ENCODE results near the gene CATSPERD. TPM values are rescaled to one million over a fixed set of nuclear protein-coding genes. Genes with fewer than 3 reads are reported as not detected.

The CATSPERD gene
- total and polyA plus RNA-seq, 8 donors: 0.31 to 2.7 (median 1.2) TPM; not detected in 2

DNA sequence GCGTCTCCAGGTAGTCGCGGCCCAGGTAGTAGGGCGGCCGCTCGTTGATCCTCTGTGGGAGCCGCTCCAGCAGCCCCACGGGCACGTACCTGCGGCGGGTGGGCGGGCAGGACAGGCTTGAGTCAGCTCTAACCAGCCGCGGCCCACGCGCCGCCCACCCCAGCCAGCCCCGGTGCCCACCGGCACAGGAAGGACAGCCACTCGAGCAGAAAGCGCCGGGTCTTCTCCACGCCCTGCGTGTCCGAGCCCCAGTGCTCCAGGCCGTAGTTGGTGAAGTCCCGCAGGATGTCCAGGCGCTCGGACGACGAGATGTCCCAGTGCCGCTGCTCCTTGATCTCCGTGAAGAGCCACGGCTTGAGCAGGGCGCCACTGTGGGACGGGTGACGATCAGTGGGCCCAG is 65.0 kb downstream of the CATSPERD start:
- DNase-seq (peak in 1 of 4 donors; percentile 70), ATAC-seq (no peak)
- no peaks in the 10 kb centered on the region for H3K27me3 ChIP-seq
- no peak overlapping the region for H3K4me3 ChIP-seq
- H3K4me1 ChIP-seq: peaks cover 4 to 8% of the 10 kb centered on the region in 2 donors
- TF ChIP-seq, protein P1, sequence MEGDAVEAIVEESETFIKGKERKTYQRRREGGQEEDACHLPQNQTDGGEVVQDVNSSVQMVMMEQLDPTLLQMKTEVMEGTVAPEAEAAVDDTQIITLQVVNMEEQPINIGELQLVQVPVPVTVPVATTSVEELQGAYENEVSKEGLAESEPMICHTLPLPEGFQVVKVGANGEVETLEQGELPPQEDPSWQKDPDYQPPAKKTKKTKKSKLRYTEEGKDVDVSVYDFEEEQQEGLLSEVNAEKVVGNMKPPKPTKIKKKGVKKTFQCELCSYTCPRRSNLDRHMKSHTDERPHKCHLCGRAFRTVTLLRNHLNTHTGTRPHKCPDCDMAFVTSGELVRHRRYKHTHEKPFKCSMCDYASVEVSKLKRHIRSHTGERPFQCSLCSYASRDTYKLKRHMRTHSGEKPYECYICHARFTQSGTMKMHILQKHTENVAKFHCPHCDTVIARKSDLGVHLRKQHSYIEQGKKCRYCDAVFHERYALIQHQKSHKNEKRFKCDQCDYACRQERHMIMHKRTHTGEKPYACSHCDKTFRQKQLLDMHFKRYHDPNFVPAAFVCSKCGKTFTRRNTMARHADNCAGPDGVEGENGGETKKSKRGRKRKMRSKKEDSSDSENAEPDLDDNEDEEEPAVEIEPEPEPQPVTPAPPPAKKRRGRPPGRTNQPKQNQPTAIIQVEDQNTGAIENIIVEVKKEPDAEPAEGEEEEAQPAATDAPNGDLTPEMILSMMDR (IDR thresholded peaks at IDR 0.05): no peak
- peaks cover 0 to 76% of the 10 kb centered on the region in 2 donors for H3K36me3 ChIP-seq
- no peaks in the 10 kb centered on the region for H3K9me3 ChIP-seq
- intact Hi-C loops (cut with DNase I): no loop called here
- no peak overlapping the region for H3K27ac ChIP-seq

GRCh38 chr19:5786593-5787408 is 66.4 kb downstream of the CATSPERD start:
- no peak overlapping the region for H3K27ac ChIP-seq
- DNase-seq (no peak), ATAC-seq (no peak)
- peaks cover 0 to 76% of the 10 kb centered on the region in 2 donors for H3K36me3 ChIP-seq
- H3K4me1 ChIP-seq: peaks cover 4 to 8% of the 10 kb centered on the region in 2 donors
- no peak overlapping the region for H3K4me3 ChIP-seq
- H3K9me3 ChIP-seq: no peaks in the 10 kb centered on the region
- intact Hi-C loops (cut with DNase I): no loop called here
- H3K27me3 ChIP-seq: no peaks in the 10 kb centered on the region
- TF ChIP-seq, protein P1 (IDR thresholded peaks at IDR 0.05): no peak

DNA sequence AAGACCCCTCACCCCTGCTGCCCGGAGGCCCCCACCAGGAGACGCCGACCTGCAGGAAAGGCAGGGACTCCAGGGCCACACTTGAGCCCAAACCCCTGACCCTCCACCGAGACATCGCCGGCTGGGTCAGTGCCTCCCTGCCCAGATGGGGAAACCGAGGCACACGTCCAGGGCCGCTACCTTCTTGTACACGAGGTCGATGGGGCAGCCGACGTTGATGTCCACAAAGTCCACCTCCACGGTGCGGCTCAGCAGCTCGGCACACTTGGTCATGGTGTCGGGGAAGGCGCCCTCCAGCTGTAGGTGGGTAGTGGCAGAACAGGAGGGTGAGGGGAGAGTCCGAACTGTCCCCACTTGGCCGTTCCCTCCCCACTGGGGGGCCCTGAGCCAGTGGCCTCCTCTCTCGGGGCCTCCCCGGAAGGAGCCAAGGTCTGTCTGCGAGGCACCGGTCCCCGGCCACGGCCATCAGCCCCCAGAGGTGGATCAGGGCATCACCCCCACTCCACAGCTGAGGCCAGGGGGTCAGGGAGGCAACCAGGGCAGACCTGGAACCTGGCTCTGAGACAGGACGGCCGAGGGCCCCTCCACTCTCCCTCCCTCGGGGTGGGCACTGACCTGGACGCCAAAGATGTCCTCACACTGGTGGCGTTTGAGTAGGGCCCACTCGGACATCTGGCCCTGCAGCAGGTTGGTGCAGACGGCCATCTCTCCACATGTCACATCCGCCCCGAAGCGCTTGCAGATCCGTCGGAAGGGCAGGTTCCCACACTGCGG is 67.2 kb downstream of the CATSPERD start:
- intact Hi-C loops (cut with DNase I): no loop called here
- no peaks in the 10 kb centered on the region for H3K9me3 ChIP-seq
- H3K4me3 ChIP-seq: no peak overlapping the region
- no peak overlapping the region for H3K27ac ChIP-seq
- no peaks in the 10 kb centered on the region for H3K27me3 ChIP-seq
- H3K36me3 ChIP-seq: peaks cover 0 to 74% of the 10 kb centered on the region in 2 donors
- TF ChIP-seq, protein P1 (IDR thresholded peaks at IDR 0.05): no peak
- ATAC-seq (no peak), DNase-seq (peak in 1 of 4 donors; percentile 78)
- H3K4me1 ChIP-seq: peaks cover 4 to 8% of the 10 kb centered on the region in 2 donors

DNA sequence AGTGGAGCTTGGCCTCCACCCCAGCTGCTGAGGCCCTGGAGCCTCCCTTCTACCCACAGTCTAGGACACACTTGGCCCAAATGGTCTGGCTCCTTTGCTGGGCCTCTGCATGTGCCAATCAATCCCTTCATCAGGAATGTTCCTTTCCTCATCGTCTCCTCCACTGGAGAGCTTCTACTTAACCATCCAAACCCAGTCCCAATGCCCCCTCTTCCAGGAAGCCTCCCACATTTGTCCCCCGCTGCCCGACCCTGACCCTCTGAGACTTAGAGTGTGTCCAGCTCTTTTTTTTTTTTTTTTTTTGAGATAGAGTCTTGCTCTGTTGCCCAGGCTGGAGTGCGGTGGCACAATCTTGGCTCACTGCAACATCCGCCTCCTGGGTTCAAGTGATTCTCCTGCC is 68.0 kb downstream of the CATSPERD start:
- Histone ChIP-seq H3K36me3 (peaks cover 0 to 66% of the 10 kb centered on the region in 2 donors), H3K27ac (no peak overlapping the region), H3K27me3 (no peaks in the 10 kb centered on the region), H3K4me1 (peaks cover 4 to 8% of the 10 kb centered on the region in 2 donors), H3K4me3 (no peak overlapping the region), H3K9me3 (no peaks in the 10 kb centered on the region)
- TF ChIP-seq, protein P1 (IDR thresholded peaks at IDR 0.05): no peak
- intact Hi-C loops (cut with DNase I): no loop called here
- DNase-seq: no peak
- ATAC-seq: no peak

DNA sequence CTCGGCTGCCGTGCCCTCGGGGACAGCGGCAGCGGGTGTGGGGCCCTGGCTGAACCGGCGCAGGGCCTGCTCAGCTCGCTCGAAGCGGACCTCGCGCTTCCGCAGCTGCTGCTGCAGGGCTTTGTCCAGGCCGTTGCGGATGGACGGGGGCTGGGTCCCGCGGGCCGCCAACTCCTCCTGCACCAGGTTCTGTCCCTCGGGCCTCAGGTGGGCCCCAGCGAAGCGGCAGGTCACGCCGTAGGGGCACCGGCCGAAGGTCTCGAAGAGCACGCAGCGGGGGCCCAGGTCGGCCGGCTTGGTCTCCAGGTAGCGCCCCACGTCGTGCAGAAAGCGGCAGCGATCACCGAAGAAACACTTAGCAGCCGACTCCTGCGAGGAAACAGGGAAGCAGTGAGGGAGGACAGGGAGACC is 68.9 kb downstream of the CATSPERD start:
- H3K27me3 ChIP-seq: no peaks in the 10 kb centered on the region
- H3K4me3 ChIP-seq: no peak overlapping the region
- H3K9me3 ChIP-seq: no peaks in the 10 kb centered on the region
- H3K27ac ChIP-seq: no peak overlapping the region
- intact Hi-C loops (cut with DNase I): no loop called here
- ATAC-seq (no peak), DNase-seq (peak in 1 of 4 donors; percentile 81)
- H3K4me1 ChIP-seq: peaks cover 4 to 10% of the 10 kb centered on the region in 2 donors
- TF ChIP-seq, protein P1 (IDR thresholded peaks at IDR 0.05): no peak
- peaks cover 0 to 58% of the 10 kb centered on the region in 2 donors for H3K36me3 ChIP-seq

All from left lung (tissue), 10 donors.